HG03558 (cell line): ENCODE results near the gene SLC25A52.
"Not testable (repeated sequence)": the region's sequence is repeated elsewhere in the genome, so short reads cannot be mapped to it uniquely, and the experiment has no call there.

Experiments
- ATAC-seq: cut with Tn5 transposase; IDR thresholded peaks from one replicate; pipeline ENCODE4 v1.9.1; 2021; ENCODE audit warnings: moderate number of reproducible peaks; ENCODE audit not compliant: unreplicated experiment; ENCODE audit errors: extremely low read depth

Gene SLC25A52

DNA sequence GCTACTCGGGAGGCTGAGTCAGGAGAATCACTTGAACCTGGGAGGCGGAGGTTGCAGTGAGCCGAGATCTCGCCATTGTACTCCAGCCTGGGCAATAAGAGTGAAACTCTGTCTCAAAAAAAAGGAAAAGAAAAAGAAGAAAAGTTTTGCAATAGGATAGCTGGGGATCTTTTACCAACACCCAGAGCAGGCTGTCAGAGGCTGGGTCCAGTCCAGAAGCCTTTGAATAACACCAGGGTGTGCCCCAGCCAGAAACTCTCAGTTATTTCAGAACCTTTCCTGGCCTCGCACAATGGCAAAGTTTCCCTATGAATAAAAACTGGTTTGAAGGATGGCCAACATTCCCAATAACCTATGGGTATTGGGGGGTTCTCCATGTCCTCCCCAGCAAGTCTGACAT, 17.1 kb downstream of the SLC25A52 start:
- ATAC-seq, result not testable (repeated sequence)

- ATAC-seq, result no peak
These were observed 19.5 kb downstream of the SLC25A52 start for GRCh38 chr18:31741097-31741735.

GRCh38 chr18:31740180-31740579, 20.5 kb downstream of the SLC25A52 start:
- no peak for ATAC-seq

- no peak for ATAC-seq
These were observed 21.0 kb downstream of the SLC25A52 start for GRCh38 chr18:31739651-31740050.

- no peak for ATAC-seq
These were observed 21.9 kb downstream of the SLC25A52 start for GRCh38 chr18:31738460-31739407.

DNA sequence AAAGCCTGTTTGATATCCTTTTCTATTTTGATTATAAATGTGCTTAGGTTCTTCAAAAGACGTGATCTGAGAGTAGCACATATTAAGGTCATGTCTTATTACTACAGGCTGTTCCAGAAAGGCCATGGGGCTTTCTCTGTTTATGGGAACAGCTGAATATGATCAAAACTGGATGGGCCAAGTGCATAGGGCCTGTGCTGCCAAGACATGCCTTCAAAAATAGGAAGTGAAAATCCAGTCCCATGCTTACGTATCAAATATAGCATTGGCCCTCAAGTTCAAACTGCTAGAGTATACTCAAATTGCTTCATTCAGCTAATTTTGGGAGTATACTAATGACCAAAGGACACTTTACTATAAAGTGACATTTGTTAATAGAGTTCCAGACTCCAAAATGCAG, 24.1 kb downstream of the SLC25A52 start:
- ATAC-seq, result no peak

DNA sequence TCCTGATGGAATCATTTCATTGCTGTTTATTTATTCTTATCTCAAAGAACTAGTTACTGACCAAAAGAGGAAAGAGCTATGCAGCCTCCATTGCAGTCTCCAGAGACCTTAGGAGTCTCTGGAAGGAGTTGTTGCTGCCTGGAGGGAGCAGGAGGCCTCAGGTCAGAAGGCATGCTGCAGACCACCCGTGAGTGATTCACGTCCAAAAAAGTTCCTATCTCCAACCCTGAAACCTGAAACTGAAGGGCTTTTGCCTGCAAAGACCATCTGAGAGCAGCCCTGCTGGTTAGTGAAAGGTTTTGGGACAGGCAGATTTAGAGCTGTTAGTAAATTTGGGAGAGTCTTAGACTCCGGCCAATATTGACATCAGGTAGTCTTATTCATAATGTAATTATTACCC, 29.1 kb downstream of the SLC25A52 start:
- ATAC-seq, result no peak

DNA sequence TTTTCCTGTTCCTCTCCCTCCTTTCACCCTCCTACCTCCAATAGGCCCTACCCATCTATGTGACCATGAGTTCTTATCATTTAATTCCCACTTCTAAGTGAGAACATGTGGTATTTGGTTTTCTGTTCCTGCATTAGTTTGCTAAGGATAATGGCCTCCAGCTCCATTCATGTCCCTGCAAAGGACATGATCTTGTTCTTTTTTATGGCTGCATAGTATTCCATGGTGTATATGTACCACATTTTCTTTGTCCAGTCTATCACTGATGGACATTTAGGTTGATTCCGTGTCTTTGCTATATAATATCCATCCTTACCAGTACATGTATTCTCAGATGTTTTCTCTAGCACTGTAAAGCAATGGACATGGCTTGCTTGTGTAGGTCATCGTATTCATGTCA, 31.5 kb downstream of the SLC25A52 start:
- not testable (repeated sequence) for ATAC-seq

DNA sequence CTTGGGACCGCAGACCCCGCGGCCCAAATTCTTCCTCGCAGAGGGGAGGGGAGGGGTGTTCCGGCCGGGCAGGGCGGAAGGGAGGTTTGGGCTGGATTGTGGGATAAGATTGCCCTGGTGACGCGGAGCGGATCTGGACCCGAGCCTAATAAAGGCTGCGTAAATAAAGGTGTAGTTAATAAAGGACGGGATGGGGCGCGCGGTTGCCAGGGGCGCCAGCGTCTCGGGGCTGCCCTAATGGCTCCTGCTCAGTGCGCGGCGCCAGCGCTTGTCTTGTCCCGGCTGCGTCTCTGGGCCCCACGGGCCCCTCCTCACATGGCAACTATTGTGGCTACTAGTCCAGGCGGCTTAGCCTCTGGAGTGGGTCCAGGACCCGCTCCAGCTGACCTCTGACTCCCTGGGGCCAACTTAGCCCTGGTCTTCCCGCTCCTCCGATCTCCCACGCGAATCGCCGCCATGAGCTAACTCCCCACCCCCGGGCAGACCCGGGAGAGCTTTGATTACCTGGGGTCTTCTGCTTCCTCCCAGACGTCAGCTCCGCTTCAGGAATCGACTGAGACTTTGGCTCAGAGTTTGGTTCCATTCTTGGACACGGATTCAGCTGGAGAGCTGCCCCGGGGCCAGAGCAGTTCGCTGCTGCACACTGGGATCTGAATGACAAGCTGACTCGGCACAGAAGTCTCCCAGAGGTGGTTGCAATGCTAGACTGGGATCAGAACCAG, 36.5 kb downstream of the SLC25A52 start:
- ATAC-seq, result no peak

DNA sequence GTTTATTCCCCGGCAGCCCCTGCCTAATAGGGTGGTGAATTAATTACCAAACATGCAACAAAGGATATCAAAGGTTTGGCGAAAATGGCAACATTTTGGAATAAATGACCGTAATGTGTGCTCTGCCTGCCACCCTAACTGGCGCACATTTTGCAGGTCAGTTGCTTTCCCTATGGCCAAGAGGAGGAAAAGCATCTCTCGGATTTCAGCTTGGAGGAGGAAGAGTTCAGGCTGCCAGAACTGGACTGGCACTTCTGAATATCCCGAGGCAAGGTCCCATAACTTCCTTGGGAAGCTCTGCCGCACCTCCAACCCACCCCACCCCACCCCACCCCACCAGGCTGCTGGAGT, 37.1 kb downstream of the SLC25A52 start:
- no peak for ATAC-seq

DNA sequence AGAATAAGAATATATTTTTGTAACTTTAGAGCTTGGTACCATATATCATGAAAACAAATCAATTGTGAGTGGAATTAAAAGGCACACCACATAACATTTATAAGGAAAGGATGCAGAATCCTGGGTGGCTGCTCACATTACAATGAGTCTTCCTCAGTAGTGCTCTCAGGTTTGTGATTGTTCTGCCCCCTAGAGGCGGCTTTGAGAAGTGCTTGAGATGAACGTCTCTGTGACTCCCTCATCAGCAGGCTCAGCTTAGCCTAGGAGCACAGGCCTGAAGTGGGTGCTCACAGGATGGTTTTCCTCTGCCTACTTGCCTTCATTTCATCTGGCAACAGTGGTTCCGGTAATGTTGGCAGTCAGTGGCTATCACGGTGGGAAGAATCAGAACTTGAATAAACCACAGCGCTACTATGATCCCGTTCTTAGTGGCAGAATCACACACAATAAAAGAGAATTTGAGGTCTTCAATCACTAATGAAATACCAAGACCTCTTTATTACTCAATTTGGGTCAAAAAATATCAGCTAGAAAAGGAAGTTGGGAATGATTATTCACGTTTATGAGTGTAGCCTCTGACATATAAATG, 38.2 kb downstream of the SLC25A52 start:
- ATAC-seq, result peak; percentile 97

DNA sequence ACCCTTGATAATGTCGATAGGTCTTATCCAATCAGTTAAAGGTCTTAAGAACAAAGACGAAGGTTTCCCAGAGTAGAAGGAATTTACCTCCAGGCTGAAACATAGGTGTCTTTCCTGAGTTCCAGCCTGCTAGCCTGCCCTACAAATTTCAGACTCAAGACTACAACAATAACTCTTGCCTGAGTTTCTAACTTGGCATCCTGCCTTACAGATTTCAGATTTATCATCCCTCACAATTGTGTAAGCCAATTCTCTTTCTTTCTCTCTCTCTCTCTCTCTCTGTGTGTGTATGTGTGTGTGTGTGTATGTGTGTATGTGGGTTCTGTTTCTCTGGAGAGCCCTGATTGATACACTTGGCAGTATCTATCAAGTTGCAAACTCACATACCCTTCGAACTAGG, 39.1 kb downstream of the SLC25A52 start:
- no peak for ATAC-seq

DNA sequence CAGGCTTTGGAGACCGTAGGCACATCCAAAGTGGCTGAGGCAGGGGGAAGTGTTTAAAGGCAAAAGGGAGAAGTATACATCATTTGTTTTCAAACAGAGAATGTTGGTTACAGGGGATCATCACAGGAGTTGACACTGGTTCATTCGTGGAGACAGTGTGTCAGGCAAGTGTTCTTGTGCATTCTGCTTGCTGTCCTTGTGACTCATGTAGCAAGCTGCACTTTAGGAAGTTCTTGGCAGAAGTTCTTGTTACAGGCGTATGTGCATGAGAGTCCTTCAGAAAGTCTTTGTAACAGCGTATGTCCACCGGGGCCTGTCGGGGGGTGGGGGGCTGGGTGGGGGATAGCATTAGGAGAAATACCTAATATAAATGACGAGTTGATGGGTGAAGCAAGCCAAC, 39.8 kb downstream of the SLC25A52 start:
- ATAC-seq, result no peak

DNA sequence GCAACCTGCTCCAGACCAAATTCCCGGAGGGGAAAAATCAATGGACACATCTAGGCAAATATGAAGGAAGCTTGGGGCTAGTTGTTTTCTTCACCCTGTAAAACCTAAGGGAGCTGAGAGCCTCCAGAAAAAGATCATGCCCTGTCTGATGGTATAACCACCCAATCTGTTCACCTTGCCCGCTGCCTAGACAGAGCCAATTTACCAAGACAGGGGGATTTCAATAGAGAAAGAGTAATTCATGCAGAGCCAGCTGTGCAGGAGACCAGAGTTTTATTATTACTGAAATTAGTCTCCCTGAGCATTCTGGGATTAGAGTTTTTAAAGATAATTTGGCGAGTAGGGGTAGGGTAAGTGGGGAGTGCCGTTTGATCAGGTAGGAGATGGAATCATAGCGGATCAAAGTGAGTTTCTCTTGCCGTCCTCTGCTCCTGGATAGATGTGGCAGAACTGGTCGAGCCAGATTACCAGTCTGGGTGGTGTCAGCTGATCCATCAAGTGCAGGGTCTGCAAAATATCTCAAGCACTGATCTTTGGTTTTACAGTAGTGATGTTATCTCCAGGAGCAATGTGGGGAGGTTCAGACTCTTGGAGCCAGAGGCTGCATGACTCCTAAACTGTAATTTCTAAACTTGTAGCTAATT, 41.2 kb downstream of the SLC25A52 start:
- ATAC-seq, result no peak

- ATAC-seq, result no peak
These were observed 42.3 kb downstream of the SLC25A52 start for GRCh38 chr18:31718386-31718785.

- no peak for ATAC-seq
These were observed 44.3 kb downstream of the SLC25A52 start for GRCh38 chr18:31716362-31716761.

GRCh38 chr18:31711365-31712172, 49.1 kb downstream of the SLC25A52 start:
- ATAC-seq, result no peak

- no peak for ATAC-seq
These were observed 49.9 kb downstream of the SLC25A52 start for GRCh38 chr18:31710826-31711225.
